ENCODE measurements around the gene ZIC1. TPM values are rescaled to one million over a fixed set of nuclear protein-coding genes. Genes with fewer than 3 reads are reported as not detected.

The ZIC1 gene
- total and polyA plus RNA-seq, 9 of the 15 experiments (the other 6 are each of a cell fraction or from before 2014, with no cell fraction given) = 0.21 to 0.42 TPM; not detected in 7

DNA sequence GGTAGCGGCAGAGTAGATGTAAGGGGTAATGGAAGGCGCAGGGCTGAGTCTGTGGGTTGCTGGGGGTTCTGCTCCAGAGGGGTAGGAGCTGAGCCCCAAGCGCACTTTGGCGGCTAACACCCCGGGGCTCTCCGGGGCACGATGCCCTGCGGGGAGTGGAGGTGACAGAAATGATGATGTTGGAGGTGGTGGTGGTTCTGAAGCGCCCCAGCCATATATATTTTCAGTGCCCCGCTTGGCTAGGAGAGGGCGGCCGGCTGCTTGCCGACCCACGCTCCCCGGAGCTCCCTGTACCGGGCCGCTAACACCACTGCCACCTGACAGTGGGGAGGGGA is 12.5 kb upstream of the ZIC1 start (continued):
- TF ChIP-seq, protein P1, sequence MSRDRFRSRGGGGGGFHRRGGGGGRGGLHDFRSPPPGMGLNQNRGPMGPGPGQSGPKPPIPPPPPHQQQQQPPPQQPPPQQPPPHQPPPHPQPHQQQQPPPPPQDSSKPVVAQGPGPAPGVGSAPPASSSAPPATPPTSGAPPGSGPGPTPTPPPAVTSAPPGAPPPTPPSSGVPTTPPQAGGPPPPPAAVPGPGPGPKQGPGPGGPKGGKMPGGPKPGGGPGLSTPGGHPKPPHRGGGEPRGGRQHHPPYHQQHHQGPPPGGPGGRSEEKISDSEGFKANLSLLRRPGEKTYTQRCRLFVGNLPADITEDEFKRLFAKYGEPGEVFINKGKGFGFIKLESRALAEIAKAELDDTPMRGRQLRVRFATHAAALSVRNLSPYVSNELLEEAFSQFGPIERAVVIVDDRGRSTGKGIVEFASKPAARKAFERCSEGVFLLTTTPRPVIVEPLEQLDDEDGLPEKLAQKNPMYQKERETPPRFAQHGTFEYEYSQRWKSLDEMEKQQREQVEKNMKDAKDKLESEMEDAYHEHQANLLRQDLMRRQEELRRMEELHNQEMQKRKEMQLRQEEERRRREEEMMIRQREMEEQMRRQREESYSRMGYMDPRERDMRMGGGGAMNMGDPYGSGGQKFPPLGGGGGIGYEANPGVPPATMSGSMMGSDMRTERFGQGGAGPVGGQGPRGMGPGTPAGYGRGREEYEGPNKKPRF (IDR thresholded peaks at IDR 0.05; ENCODE audit: low read depth, low read length) = no peak
- TF ChIP-seq, protein P2, sequence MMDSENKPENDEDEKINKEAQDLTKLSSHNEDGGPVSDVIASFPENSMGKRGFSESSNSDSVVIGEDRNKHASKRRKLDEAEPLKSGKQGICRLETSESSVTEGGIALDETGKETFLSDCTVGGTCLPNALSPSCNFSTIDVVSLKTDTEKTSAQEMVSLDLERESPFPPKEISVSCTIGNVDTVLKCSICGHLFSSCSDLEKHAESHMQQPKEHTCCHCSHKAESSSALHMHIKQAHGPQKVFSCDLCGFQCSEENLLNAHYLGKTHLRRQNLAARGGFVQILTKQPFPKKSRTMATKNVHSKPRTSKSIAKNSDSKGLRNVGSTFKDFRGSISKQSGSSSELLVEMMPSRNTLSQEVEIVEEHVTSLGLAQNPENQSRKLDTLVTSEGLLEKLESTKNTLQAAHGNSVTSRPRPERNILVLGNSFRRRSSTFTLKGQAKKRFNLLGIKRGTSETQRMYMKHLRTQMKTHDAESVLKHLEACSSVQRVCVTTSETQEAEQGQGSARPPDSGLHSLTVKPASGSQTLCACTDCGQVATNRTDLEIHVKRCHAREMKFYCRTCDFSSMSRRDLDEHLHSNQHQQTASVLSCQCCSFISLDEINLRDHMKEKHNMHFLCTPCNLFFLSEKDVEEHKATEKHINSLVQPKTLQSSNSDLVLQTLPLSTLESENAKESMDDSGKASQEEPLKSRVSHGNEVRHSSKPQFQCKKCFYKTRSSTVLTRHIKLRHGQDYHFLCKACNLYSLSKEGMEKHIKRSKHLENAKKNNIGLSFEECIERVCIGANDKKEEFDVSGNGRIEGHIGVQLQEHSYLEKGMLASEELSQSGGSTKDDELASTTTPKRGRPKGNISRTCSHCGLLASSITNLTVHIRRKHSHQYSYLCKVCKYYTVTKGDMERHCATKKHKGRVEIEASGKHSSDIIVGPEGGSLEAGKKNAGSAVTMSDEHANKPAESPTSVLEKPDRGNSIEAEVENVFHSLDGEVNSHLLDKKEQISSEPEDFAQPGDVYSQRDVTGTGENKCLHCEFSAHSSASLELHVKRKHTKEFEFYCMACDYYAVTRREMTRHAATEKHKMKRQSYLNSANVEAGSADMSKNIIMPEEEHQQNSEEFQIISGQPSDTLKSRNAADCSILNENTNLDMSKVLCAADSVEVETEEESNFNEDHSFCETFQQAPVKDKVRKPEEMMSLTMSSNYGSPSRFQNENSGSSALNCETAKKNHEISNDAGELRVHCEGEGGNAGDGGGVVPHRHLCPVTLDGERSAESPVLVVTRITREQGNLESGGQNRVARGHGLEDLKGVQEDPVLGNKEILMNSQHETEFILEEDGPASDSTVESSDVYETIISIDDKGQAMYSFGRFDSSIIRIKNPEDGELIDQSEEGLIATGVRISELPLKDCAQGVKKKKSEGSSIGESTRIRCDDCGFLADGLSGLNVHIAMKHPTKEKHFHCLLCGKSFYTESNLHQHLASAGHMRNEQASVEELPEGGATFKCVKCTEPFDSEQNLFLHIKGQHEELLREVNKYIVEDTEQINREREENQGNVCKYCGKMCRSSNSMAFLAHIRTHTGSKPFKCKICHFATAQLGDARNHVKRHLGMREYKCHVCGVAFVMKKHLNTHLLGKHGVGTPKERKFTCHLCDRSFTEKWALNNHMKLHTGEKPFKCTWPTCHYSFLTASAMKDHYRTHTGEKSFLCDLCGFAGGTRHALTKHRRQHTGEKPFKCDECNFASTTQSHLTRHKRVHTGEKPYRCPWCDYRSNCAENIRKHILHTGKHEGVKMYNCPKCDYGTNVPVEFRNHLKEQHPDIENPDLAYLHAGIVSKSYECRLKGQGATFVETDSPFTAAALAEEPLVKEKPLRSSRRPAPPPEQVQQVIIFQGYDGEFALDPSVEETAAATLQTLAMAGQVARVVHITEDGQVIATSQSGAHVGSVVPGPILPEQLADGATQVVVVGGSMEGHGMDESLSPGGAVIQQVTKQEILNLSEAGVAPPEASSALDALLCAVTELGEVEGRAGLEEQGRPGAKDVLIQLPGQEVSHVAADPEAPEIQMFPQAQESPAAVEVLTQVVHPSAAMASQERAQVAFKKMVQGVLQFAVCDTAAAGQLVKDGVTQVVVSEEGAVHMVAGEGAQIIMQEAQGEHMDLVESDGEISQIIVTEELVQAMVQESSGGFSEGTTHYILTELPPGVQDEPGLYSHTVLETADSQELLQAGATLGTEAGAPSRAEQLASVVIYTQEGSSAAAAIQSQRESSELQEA (IDR thresholded peaks at IDR 0.05; ENCODE audit: low read depth) = no peak
